HG03460 (cell line): ENCODE data around the gene NHS.

ENCODE experiments used
- ATAC-seq: cut with Tn5 transposase; IDR thresholded peaks from one replicate; pipeline ENCODE4 v1.9.1; 2021; ENCODE audit not compliant: unreplicated experiment

Gene NHS

DNA sequence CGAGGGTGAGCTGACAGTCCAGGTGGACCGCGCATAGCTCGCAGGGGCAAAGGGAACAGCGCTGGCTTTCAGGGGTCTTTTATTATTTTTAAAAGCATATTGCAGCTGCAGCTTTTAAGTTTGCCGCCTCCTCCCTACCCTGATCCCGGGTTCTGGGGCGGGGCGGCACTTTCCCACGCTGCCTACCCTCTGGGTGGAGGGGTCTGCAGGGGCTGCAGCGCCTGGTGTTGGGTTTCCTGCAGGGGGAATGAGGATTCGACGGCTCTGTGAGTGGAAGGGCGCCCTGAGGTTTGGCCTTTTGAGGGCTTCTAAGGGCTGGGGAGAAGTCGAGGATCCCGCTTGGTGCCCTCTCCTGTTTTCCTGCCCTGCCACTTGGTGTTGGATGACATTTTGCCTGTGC is 281.6 kb downstream of the NHS start:
- ATAC-seq: no peak

- no peak for ATAC-seq
Observed at GRCh38 chrX:17662391-17662790, 287.4 kb downstream of the NHS start.

- no peak for ATAC-seq
Observed at GRCh38 chrX:17668929-17669328, 293.9 kb downstream of the NHS start.

- ATAC-seq: no peak
Observed at GRCh38 chrX:17669458-17669857, 294.5 kb downstream of the NHS start.

DNA sequence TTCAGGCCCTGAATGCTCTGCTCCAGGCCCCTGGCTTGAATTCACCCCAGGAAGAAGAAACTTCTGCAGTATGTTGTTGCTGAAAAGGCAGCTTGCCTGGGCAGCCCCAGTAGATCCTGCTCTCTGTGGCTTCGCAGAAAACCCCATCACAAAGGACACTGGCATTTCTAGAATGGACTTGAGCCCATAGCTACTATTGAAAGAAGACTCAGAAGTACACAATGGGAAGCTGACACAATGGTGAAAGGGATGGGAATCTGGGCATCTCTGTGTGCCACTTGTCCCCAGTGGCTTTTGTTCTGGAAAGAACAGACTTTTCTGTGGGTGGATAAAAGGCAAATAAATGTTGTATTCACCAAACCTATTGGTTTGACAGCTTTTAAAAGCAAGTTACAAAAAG is 294.9 kb downstream of the NHS start:
- no peak for ATAC-seq

- ATAC-seq: no peak
Observed at GRCh38 chrX:17670874-17671273, 295.9 kb downstream of the NHS start.

- ATAC-seq: no peak
Observed at GRCh38 chrX:17674601-17675000, 299.6 kb downstream of the NHS start.

GRCh38 chrX:17679261-17679660 is 304.3 kb downstream of the NHS start:
- no peak for ATAC-seq

GRCh38 chrX:17679820-17680219 is 304.8 kb downstream of the NHS start:
- no peak for ATAC-seq

- ATAC-seq: no peak
Observed at GRCh38 chrX:17680732-17681413, 305.9 kb downstream of the NHS start.

- ATAC-seq: no peak
Observed at GRCh38 chrX:17682259-17682658, 307.3 kb downstream of the NHS start.

- no peak for ATAC-seq
Observed at GRCh38 chrX:17685026-17685425, 310.0 kb downstream of the NHS start.

DNA sequence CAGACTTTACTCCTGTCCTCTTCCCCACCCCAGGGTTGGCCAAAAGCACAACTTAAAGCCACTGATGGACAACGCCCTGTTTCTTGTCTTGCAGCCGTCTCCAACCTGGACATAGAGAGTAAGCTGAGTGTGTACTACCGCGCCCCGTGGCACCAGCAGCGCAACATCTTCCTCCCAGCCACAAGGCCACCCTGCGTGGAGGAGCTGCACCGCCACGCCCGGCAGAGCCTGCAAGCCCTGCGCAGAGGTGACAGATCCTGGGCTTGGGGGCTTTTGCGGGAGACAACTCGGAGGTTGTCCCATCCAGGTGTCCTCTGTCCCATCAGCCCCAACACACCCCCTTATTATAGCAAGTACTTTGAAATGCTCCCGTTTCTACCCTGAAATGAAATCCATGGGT is 312.6 kb downstream of the NHS start:
- no peak for ATAC-seq

DNA sequence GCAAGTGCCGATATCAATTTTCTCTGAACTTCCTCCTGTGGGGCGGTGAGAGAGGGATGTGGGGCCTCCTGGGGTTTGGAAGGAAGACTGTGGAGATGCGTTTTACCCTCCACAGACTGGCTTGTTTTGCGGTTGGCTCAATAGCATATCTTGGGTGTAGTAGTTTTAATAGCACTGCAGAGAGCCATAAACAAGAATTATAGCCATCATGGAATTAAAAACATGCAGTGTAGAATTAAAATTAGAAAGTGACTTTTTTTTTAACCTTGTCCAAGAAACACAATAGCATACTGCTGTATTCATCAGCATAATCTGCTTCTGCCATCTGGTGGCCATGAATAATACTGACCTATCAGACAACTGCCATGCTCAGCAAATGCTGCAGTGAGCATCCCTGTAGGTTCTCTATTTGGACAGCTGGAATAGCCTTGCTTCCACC is 315.0 kb downstream of the NHS start:
- no peak for ATAC-seq

- ATAC-seq: no peak
Observed at GRCh38 chrX:17692709-17693346, 317.8 kb downstream of the NHS start.

DNA sequence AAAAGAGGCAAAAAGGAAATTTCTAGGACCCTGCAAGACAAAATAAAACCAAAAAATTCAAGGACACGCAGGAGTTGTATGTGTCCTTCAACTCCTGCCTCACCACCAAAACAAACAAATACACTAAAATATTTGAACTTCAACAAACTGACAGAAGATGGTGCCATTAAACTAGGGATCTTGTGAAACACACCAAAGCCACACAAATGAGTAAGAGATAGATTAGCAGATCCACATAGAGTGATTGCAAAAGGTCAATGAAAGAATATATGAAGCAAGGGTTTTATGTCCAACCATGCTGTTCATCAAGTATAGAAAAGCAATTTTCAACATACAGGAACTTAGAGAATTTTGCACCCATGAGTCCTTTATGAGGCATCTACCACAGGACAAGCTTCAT is 322.2 kb downstream of the NHS start:
- no peak for ATAC-seq

GRCh38 chrX:17700976-17701375 is 326.0 kb downstream of the NHS start:
- no peak for ATAC-seq

- ATAC-seq: no peak
Observed at GRCh38 chrX:17703201-17703600, 328.2 kb downstream of the NHS start.

- ATAC-seq: no peak
Observed at GRCh38 chrX:17705211-17705610, 330.2 kb downstream of the NHS start.

GRCh38 chrX:17706676-17707075 is 331.7 kb downstream of the NHS start:
- no peak for ATAC-seq

GRCh38 chrX:17707731-17708130 is 332.7 kb downstream of the NHS start:
- no peak for ATAC-seq

DNA sequence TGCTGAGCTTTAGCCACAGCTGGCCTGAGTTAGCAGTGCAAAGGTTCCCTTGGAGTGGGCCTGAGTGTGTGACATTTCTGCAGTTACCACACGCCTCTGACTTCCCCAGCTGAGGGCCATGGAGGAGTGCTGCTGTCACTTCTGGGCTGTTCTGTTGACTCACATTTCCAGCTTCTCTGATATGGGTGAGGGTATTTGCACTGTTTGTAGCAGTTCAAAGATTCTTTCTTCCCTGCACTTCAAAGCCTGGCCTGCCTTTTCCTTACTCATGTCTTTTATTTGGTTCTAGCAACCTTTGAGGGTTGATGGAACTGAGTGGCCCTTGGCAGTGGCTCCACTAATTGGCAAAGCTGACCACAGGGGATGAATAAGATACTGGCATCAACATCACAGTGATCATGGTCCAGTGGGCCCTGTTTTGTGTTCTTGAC is 335.9 kb downstream of the NHS start:
- ATAC-seq: no peak

DNA sequence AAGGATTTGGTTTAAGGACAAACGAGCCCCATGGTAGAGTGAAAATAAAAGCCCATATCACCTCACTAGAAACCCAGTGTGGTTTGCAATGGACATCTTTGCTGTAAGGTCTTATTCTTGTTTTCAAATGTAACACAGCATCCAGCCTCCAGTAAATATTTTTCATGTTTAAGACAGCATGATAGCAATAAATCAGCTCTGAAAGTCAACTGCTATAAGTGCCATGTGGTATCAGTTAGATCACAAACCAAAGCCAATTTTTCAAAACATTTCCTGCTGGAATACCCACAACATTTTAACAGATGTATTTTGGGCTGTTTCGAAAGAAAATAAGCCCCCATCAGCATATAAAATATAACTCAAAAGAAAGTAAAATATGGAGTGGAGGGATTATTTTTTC is 338.3 kb downstream of the NHS start:
- no peak for ATAC-seq
